ENCODE results near the gene ATP5MC2.
"Not testable (repeated sequence)": the region's sequence is repeated elsewhere in the genome, so short reads cannot be mapped to it uniquely, and the experiment has no call there.

ATP5MC2 gene

GRCh38 chr12:53675701-53676607 is at the start of gene ATP5MC2:
ATP5MC2 (minus strand) TSS chr12:53676083; CDS start chr12:53672614, 3,469 bp downstream.
- peak; percentile 97 for DNase-seq

- DNase-seq = no peak
Measured at GRCh38 chr12:53722450-53723041, 46.7 kb upstream of the ATP5MC2 start.

GRCh38 chr12:53720946-53721345 is 45.1 kb upstream of the ATP5MC2 start:
- no peak for DNase-seq

- no peak for DNase-seq
Measured at GRCh38 chr12:53719649-53720048, 43.8 kb upstream of the ATP5MC2 start.

GRCh38 chr12:53718567-53718966 is 42.7 kb upstream of the ATP5MC2 start:
- DNase-seq = not testable (repeated sequence)

- DNase-seq = no peak
Measured at GRCh38 chr12:53717319-53717718, 41.4 kb upstream of the ATP5MC2 start.

GRCh38 chr12:53714004-53714403 is 38.1 kb upstream of the ATP5MC2 start:
- no peak for DNase-seq

- no peak for DNase-seq
Measured at GRCh38 chr12:53713516-53713915, 37.6 kb upstream of the ATP5MC2 start.

GRCh38 chr12:53712059-53712643 is 36.3 kb upstream of the ATP5MC2 start:
- DNase-seq = no peak

GRCh38 chr12:53710091-53710490 is 34.2 kb upstream of the ATP5MC2 start:
- DNase-seq = no peak

GRCh38 chr12:53709671-53710070 is 33.8 kb upstream of the ATP5MC2 start:
- no peak for DNase-seq

- DNase-seq = no peak
Measured at GRCh38 chr12:53706080-53706479, 30.2 kb upstream of the ATP5MC2 start.

- DNase-seq = no peak
Measured at GRCh38 chr12:53703756-53704155, 27.9 kb upstream of the ATP5MC2 start.

- peak; percentile 87 for DNase-seq
Measured at GRCh38 chr12:53701518-53702264, 25.8 kb upstream of the ATP5MC2 start.

GRCh38 chr12:53700567-53700966 is 24.7 kb upstream of the ATP5MC2 start:
- no peak for DNase-seq

- no peak for DNase-seq
Measured at GRCh38 chr12:53699678-53700025, 23.8 kb upstream of the ATP5MC2 start.

GRCh38 chr12:53698948-53699677 is 23.2 kb upstream of the ATP5MC2 start:
- no peak for DNase-seq

GRCh38 chr12:53696655-53697331 is 20.9 kb upstream of the ATP5MC2 start:
- DNase-seq = no peak

- DNase-seq = no peak
Measured at GRCh38 chr12:53696285-53696654, 20.4 kb upstream of the ATP5MC2 start.

GRCh38 chr12:53695152-53696145 is 19.6 kb upstream of the ATP5MC2 start:
- DNase-seq = peak; percentile 61

- DNase-seq = no peak
Measured at GRCh38 chr12:53694756-53695151, 18.9 kb upstream of the ATP5MC2 start.

Measured in stimulated activated CD8-positive, alpha-beta memory T cell treated with anti-CD3 and anti-CD28 coated beads, Interleukin-4, amount 100 ng/mL, for 48 hours (primary cell).